GM12874 (cell line): ENCODE data around the gene AOC2.

Experiments
- TF ChIP-seq, protein P1 (sequence below): IDR thresholded peaks from 2 replicates; pipeline ENCODE4 v1.5.1; 2011; ENCODE audit warnings: low read depth, mild to moderate bottlenecking, control low read depth, low read length, moderate library complexity; ENCODE audit not compliant: insufficient read depth

Gene AOC2, protein sequence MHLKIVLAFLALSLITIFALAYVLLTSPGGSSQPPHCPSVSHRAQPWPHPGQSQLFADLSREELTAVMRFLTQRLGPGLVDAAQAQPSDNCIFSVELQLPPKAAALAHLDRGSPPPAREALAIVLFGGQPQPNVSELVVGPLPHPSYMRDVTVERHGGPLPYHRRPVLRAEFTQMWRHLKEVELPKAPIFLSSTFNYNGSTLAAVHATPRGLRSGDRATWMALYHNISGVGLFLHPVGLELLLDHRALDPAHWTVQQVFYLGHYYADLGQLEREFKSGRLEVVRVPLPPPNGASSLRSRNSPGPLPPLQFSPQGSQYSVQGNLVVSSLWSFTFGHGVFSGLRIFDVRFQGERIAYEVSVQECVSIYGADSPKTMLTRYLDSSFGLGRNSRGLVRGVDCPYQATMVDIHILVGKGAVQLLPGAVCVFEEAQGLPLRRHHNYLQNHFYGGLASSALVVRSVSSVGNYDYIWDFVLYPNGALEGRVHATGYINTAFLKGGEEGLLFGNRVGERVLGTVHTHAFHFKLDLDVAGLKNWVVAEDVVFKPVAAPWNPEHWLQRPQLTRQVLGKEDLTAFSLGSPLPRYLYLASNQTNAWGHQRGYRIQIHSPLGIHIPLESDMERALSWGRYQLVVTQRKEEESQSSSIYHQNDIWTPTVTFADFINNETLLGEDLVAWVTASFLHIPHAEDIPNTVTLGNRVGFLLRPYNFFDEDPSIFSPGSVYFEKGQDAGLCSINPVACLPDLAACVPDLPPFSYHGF

DNA sequence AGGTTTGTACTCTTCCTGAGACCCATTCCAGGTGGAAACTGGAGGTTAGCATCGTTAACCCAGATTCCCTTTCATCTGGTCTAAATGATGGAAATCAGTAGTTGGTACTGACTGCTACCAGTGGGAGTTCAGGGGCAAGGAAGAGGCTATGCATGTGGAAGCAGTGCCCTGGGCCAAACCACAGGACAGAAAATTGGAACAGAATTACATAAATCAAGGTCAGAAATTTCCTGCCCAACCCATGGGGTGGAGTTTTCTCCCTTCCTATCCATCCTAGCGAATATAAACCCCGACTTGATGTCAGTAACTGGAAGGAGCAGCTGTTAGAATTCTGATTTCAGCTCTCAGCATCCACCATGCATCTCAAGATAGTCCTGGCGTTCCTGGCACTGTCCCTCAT, at the start of gene AOC2:
TSS of gene AOC2 (plus strand) at position 310 of the 400 bp plus-strand sequence. CDS start at position 357, 47 bp downstream.
- TF ChIP-seq, protein P1, sequence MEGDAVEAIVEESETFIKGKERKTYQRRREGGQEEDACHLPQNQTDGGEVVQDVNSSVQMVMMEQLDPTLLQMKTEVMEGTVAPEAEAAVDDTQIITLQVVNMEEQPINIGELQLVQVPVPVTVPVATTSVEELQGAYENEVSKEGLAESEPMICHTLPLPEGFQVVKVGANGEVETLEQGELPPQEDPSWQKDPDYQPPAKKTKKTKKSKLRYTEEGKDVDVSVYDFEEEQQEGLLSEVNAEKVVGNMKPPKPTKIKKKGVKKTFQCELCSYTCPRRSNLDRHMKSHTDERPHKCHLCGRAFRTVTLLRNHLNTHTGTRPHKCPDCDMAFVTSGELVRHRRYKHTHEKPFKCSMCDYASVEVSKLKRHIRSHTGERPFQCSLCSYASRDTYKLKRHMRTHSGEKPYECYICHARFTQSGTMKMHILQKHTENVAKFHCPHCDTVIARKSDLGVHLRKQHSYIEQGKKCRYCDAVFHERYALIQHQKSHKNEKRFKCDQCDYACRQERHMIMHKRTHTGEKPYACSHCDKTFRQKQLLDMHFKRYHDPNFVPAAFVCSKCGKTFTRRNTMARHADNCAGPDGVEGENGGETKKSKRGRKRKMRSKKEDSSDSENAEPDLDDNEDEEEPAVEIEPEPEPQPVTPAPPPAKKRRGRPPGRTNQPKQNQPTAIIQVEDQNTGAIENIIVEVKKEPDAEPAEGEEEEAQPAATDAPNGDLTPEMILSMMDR: no peak

DNA sequence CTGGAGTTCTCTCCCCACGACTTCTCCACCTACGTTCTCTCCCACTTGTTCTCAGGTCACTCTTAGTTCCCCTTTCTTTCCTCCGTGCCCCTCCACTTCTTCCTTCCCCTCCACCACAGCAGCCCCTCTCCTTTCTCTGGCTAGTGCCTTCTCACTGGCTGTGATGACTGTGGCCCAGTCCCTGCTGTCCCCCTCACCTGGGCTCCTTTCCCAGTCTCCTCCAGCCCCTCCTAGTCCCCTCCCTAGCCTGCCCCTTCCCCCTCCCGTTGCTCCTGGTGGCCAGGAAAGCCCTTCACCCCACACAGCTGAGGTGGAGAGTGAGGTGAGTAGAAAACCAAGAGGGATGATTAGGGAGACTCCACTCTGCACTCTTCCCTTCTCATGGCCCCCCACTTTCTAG, 49.3 kb upstream of the AOC2 start:
- TF ChIP-seq, protein P1: no peak

DNA sequence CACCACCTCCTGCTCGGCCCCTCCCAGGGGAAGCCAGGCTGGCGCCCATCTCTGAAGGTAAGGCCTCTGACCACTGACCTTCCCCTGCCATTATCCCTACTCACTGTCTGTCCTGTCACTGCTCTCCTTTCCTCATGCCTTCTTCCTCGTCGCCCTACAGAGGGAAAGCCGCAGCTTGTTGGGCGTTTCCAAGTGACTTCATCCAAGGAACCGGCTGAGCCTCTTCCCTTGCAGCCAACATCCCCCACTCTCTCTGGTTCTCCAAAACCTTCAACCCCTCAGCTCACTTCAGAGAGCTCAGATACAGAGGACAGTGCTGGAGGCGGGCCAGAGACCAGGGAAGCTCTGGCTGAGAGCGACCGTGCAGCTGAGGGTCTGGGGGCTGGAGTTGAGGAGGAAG, 48.9 kb upstream of the AOC2 start:
- TF ChIP-seq, protein P1: no peak

DNA sequence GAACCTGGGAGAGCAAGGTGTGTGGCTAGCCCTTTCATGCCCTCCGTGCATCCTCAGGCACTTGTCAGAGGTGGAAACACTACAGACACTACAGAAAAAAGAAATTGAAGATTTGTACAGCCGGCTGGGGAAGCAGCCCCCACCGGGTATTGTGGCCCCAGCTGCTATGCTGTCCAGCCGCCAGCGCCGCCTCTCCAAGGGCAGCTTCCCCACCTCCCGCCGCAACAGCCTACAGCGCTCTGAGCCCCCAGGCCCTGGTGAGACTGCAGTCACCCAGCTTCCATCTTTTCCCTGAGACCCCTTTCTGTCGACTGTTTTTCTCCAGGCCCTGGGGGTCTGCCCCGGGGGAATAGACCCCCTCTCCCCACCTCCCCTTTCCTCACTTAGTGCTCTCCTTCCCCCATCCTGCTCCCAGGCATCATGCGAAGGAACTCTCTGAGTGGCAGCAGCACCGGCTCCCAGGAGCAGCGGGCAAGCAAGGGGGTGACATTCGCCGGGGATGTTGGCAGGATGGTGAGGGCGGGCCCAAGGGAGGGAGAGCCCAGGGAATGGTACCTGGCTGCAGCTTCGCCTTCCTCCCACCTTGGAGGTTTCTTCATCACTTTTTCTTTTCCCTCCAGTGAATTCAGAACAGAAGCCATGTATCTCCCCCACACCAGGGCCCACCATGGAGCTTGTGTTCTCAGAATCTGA, 48.2 kb upstream of the AOC2 start:
- TF ChIP-seq, protein P1: no peak

DNA sequence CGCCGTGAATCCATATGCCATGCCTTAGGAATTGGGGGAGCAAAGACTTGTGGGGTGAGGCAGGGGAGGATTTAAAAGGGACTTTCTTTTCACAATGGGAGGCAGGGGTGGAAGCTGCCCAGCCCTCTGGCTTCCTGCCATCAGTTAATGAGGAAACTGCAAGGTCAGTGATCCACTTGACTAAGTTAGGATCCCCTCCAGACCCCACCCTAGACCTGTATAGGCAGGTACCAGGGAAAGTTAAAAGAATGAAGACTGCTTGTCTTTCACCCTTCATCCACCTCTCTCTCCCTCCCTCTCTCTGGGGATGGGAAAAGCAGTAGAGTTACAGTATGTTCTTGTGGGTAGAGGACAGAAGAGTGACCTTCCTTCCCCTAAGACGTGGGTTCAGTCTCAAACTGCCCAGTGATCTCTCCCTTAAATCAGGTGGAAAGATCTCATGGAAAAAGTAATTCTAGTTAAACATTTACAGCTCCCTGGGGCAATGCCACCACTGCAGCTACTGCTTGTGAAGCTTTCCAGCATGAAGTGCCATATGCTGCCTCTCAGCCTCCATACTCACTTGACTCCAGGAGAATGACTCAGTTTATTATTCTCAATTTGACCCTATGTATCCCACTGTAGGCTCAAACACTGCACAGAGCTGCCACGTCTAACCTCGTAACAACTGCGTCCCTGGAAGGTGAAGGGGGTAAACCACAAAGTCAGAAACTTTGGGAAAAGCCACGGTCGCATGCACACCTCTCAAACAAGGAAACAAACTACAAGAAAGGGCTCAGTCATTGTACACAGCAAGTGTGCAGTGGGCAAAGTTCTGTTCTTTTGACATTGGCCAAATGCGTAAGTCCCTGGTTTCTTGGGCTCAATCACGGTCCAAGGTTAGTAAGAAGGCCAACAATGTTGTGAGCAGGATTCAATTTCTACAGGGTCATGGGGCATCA, 47.0 kb upstream of the AOC2 start:
- TF ChIP-seq, protein P1: no peak

DNA sequence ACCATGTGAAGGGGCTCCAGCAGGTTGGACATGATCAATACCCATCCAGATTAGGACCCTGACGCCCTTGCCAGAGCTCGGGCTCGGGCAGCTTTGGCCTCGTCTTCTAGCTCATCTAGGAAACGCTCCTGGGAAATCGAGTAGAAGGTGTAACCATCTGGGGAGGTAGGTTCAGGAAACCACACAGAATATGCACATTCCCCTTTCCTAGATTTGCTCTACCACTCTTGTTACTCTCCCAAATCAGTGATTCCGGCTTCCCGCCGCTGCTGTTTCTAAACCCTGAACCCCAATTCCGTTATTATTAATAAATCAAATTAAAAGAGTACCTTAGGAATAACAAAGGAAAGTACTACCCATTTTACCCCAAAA, 46.4 kb upstream of the AOC2 start:
- TF ChIP-seq, protein P1: no peak
